Measurements from ENCODE around the gene ASB13.
"Not testable (repeated sequence)": the region's sequence is repeated elsewhere in the genome, so short reads cannot be mapped to it uniquely, and the experiment has no call there.

ASB13 gene

DNA sequence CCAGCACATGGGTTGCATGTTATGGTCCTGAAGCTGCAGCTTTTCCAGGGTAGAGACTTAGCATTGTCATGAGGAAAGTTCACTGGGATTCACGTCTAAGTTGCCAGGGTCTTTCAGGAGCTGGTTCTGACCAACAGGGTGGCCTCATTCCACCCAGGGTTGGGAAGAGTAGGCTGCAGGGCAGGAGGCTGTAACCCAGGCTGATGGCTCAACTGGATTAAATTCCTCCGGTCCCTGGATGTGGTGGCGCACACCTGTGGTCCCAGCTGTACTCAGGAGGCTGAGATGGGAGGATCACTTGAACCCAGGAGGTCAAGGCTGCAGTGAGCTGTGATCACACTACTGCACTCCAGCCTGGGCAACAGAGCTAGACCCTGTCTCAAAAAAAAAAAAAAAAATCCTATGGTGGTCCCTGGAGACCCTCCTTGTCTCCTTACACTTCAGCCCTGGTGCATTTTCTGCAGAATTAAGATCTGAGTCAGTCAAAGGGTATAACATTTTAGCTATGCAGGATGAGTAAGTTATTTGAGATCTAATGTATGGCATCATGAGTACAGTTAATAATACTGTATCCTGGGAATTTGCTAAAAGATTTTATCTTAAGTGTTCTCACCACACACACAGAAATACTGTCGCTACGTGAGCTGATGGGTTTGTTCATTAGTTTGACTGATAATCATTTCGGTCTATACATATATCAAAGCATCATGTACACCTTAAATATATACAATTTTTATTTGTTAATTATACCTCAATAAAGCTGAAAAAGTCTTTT lies 44.0 kb downstream of the ASB13 start:
- no peak for DNase-seq

- not testable (repeated sequence) for DNase-seq
Measured at GRCh38 chr10:5621371-5621770, 45.0 kb downstream of the ASB13 start.

GRCh38 chr10:5620966-5621365 lies 45.4 kb downstream of the ASB13 start:
- no peak for DNase-seq

- no peak for DNase-seq
Measured at GRCh38 chr10:5620223-5620721, 46.1 kb downstream of the ASB13 start.

GRCh38 chr10:5619362-5620211 lies 46.8 kb downstream of the ASB13 start:
- DNase-seq, result no peak

GRCh38 chr10:5618829-5619228 lies 47.6 kb downstream of the ASB13 start:
- DNase-seq, result no peak

GRCh38 chr10:5618042-5618441 lies 48.4 kb downstream of the ASB13 start:
- DNase-seq, result no peak

DNA sequence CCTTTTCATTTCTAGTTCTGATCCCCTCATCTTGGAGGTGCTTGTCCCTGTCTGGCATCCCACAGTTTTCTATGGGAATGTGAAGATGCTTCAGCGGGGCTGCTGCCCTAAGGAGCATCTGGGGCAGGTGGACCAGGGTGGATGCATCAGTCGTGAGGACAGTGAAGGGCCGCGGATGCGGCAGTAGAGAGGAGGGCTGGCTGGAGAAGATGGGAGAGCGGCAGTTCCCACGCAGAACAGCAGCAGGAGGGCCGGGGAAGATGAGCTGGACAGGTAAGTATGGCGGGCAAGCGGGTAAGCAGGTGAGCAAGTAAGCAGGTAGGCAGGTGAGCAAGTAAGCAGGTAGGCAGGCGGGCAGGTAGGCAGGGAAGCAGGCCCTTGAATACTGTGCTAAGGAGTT lies 48.9 kb downstream of the ASB13 start:
- no peak for DNase-seq

GRCh38 chr10:5616836-5617235 lies 49.6 kb downstream of the ASB13 start:
- no peak for DNase-seq

- DNase-seq, result no peak
Measured at GRCh38 chr10:5616046-5616445, 50.3 kb downstream of the ASB13 start.

- no peak for DNase-seq
Measured at GRCh38 chr10:5615316-5615715, 51.1 kb downstream of the ASB13 start.

- no peak for DNase-seq
Measured at GRCh38 chr10:5614155-5614721, 52.2 kb downstream of the ASB13 start.

GRCh38 chr10:5613481-5614154 lies 52.8 kb downstream of the ASB13 start:
- no peak for DNase-seq

DNA sequence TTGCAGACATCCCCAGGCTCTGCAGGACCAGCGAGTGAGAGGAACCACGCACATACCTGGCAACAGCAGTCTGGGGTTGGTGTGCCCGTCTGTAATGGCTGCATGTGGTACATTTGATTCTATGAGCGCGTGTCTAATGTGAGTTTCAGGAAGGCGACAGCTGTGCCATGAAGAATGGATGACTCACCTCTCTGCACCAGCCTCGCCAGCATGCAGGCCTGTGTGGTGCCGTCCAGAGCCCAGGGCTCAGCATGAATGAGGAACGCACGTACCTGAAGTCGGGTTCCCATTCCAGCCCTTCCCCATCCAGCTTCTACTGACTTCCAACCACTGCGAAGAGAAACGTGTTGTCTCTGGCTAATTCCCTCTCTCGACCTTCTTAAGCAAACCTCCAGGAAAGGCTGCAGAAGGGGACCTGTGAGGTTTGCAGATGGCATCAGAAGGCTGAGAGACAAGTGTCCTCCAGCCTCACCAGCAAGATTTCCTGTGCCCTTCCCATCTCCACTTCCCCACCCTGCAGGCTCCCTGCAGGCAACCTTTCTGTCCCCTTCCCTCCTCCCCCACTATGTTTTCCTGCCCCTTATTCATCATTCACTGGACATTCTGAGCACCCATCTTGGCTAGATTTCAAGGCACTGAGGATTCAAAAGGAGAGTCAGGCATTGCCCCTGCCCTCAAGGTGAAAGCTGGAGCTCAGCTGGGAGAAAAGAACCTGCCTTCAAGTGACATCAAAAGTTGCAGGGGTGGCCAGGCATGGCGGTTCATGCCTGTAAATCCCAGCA lies 54.3 kb downstream of the ASB13 start:
- no peak for DNase-seq

DNA sequence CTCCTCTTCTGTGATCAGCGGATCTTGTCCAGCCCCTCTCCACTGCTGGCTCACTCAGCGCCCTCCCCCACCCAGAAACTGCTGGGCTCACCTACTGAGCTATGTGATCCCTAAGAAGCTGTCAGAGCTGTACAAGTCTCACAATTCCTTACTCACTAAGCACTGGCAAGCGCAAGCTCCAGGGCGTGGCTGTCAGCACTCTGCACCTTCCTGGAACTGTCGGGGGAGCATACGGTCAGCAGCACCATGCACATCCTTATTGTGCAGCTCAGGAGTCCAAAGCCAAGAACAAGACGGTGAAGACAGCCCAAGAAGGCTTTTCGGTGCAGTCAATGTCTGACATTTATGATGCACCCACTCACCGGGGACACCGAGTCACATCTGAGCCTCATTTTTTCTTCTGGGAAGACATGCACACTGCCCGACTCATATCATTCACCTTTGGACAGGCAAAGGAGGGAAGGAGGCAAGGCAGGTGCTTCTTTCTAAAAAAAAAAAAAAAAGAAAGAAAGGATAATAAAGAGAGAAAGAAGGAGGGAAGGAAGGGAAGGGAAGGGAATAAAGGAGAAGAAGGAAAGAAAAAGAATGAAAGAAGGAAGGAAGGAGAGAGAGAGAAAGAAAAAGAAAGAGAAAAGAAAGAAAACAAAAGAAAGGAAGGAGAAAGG lies 56.3 kb downstream of the ASB13 start:
- DNase-seq, result no peak

- DNase-seq, result no peak
Measured at GRCh38 chr10:5608608-5609220, 57.7 kb downstream of the ASB13 start.

DNA sequence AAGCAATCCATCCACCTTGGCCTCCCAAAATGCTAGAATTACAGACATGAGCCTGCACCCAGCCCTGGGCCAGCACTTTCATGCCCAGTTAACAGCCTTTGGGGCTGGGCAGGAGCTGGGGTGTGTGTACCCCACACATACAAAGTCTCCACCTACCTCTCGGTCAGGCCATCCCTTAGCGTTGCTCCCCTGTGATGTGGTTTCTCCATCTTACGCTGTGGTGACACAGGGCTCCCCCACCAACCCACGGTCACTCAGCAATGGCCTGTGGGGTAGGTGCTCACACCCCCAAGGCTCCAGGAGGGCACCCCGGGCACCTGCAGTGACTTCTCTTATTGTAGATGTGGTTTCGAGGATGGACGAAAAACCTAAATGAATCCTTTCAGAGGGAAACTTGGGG lies 58.8 kb downstream of the ASB13 start:
- no peak for DNase-seq

DNA sequence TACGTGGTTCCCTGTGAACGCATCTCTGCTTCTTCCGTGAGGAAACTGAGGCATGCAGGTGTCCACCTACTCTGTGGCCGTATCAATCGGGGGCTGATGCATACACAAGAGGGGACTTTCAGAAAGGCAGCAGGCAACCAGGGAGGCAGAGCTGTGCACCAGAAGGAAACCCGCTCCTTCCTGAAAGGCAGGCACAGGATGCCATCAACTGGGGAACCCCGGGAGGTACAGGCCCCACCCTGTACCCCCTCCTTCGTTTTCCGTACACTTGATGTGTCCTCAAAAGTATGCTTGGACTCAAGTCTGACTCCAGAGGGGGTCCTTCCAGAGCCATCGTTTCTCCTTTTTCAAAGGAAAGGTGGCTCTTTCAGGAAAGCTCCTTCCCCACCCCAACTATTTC lies 59.5 kb downstream of the ASB13 start:
- no peak for DNase-seq

- no peak for DNase-seq
Measured at GRCh38 chr10:5606321-5606720, 60.1 kb downstream of the ASB13 start.

GRCh38 chr10:5604961-5605360 lies 61.4 kb downstream of the ASB13 start:
- no peak for DNase-seq

- DNase-seq, result no peak
Measured at GRCh38 chr10:5604236-5604925, 62.0 kb downstream of the ASB13 start.
